Mammary microvascular endothelial cell (primary cell): ENCODE measurements around the gene CLEC4A. TPM values are rescaled to one million over a fixed set of nuclear protein-coding genes. Genes with fewer than 3 reads are reported as not detected.

ENCODE experiments used
- total RNA-seq: library from RNA; depleted of rRNA; stranded (reverse); fragments of >200 nt; gene quantifications from 2 replicates; pipeline ENCODE4 v1.2.3, GENCODE V29; 2015

Gene CLEC4A
- total RNA-seq, result 0.25 TPM in 1 of 2 replicates, not detected in the other

DNA sequence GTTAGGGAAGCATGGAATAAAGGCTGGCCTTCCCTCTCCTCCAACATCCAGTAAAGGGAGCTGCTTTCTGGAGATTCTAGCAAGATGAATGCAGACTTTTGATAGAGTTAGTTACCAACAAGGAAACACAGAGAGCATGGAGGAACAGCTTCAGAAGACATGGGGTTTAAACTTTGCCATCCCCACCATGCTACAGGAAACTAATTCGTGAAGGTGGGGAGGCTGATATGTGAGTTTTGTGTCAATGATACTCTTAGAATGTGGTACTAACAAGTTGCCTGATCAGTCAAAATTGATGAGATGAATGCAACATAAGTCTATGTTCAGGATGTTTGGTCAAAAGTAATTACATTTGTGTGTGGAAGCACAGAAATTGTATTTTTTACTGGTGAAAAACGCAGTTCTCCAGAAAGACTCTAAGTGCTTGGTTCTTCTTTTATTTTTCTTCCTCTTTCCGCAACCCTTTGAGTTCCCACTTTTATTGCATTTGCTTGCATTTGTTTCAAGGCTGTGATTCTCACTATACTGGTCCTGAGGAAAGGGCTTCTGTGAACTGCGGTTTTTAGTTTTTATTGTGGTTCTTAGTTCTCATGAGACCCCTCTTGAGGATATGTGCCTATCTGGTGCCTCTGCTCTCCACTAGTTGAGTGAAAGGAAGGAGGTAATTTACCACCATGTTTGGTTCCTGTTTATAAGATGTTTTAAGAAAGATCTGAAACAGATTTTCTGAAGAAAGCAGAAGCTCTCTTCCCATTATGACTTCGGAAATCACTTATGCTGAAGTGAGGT lies at the start of gene CLEC4A:
Gene CLEC4A (plus strand): TSS at position 494 of the 789 bp plus-strand sequence. CDS start 262 bp downstream, at position 756.

DNA sequence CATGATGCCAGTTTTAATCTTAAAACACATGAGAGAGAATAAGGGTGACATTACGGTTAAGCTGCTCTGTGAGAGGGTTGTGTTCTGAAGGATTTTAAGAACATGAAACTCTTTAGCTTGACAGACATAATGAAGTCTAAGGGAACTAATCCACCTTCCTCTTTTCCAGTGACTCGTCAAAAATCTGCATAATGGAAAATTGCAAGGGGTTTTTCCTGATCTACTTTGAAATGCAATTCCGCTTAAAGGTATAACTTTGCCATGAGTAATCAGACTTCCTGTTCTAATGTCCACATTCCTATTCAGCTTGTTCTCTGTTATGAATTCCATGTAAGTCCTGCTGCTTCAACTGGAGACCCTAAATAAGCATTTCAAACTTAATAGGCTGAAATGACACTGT lies 33.4 kb downstream of the CLEC4A start, which contains the start of gene ZNF705A:
Gene ZNF705A (plus strand): TSS at position 171 of the 400 bp plus-strand sequence. CDS start 15,611 bp downstream, outside the sequence.

Other genes with a start within 250 kb of the CLEC4A start
- gene SLC2A3, start 187.4 kb upstream of the CLEC4A start, total RNA-seq, result 13.1 and 13.2 TPM in 2 replicates
- gene FOXJ2, start 90.9 kb upstream of the CLEC4A start, total RNA-seq, result 5.7 and 7.6 TPM in 2 replicates
- 0.20 and 0.30 TPM in 2 replicates for gene C3AR1, start 57.3 kb upstream of the CLEC4A start, total RNA-seq
- 26.2 and 40.8 TPM in 2 replicates for gene NECAP1, start 41.3 kb upstream of the CLEC4A start, total RNA-seq
- gene ZNF705A, start 33.4 kb downstream of the CLEC4A start, total RNA-seq, result 0.20 and 0.34 TPM in 2 replicates
- gene FAM90A1, start 104.0 kb downstream of the CLEC4A start, total RNA-seq, result 0.10 TPM in 1 of 2 replicates, not detected in the other